ENCODE results near the gene PLA2G2D. TPM values are rescaled to one million over a fixed set of nuclear protein-coding genes. Genes with fewer than 3 reads are reported as not detected.

Gene PLA2G2D
- total and polyA plus RNA-seq, 9 of the 15 experiments (the other 6 are each of a cell fraction or from before 2014, with no cell fraction given) = not detected

GRCh38 chr1:20148571-20149500 is 29.5 kb upstream of the PLA2G2D start:
- POLR2A ChIA-PET = interaction anchor here (0.6 to 2.1 kb wide), 3 partner anchors 12 to 224 kb away, joined by 4 to 5 read pairs (median 4); no protein-coding TSS in a partner anchor
- no peaks in the 10 kb centered on the region; the same call in 1 of the 2 replicates for H4K20me1 ChIP-seq (replicated peaks; ENCODE audit: control insufficient read depth, insufficient read depth, low read length)
- WGBS (ENCODE audit: insufficient coverage, low coverage, missing lambda C conversion rate) = 11% methylated on average over 13 of the region's 13 CpGs
- peaks cover 2 to 33% of the 10 kb centered on the region in 2 experiments; a peak in 4 of 5 replicates for H3K27me3 ChIP-seq (ENCODE audit: control insufficient read depth in 2 of 2, insufficient read depth in 2 of 2, low read length in 2 of 2)
- no peak for ATAC-seq
- intact Hi-C loops (cut with micrococcal nuclease) = no loop called here
- H3K27ac ChIP-seq (ENCODE audit: extremely low read depth, low read depth, low read length) = no peak overlapping the region
- no peaks in the 10 kb centered on the region for H3K9me1 ChIP-seq (ENCODE audit: control insufficient read depth, insufficient read depth, low read length)
- in situ Hi-C loops (cut with MboI) = no loop called here
- H3K9me3 ChIP-seq (replicated peaks; ENCODE audit: control insufficient read depth, insufficient read depth, low read depth, low read length) = no peaks in the 10 kb centered on the region
- no peak overlapping the region for H3K9ac ChIP-seq (ENCODE audit: insufficient read depth in 1 of 2, low read depth in 2 of 2, low read length in 2 of 2)
- no peak for FAIRE-seq
- peaks cover 0 to 26% of the 10 kb centered on the region in 2 experiments; a peak in 3 of 5 replicates for H3K4me1 ChIP-seq (replicated peaks in 1 of 2; ENCODE audit: control insufficient read depth in 2 of 2, insufficient read depth in 2 of 2, low read length in 2 of 2)
- H2AFZ ChIP-seq (ENCODE audit: low read depth, low read length) = no peak overlapping the region
- H3K36me3 ChIP-seq (ENCODE audit: control insufficient read depth, insufficient read depth, low read length) = no peaks in the 10 kb centered on the region
- CTCF ChIA-PET (ENCODE audit: low intra/inter-chr PET ratio) = interaction anchor here (0.8 kb wide), 1 partner anchor 48 kb away, joined by 3 read pairs; no protein-coding TSS in a partner anchor
- no peak overlapping the region for H3K4me3 ChIP-seq
- H3K79me2 ChIP-seq (ENCODE audit: control insufficient read depth, insufficient read depth, low read length) = no peaks in the 10 kb centered on the region
- H3K4me2 ChIP-seq (ENCODE audit: insufficient read depth, low read length) = no peak overlapping the region
- BruUV-seq (replicated peaks) = no TSS peak
- no peak for DNase-seq (ENCODE audit: extremely low read depth in 1 of 4, low spot score in 3 of 4)
- no peak for TF ChIP-seq TCF7 (IDR thresholded peaks at IDR 0.05; ENCODE audit: borderline replicate concordance)
- no peak for TF ChIP-seq ZHX1 (conservative IDR thresholded peaks at IDR 0.05; ENCODE audit: low read length)
- TF ChIP-seq ETV5 (CRISPR knock-in tag; IDR thresholded peaks at IDR 0.05; ENCODE audit: low read depth) = no peak
- no peak for TF ChIP-seq TBP (optimal IDR thresholded peaks at IDR 0.05; ENCODE audit: low read depth, low read length)
- no peak for TF ChIP-seq STAG1 (CRISPR knock-in tag; IDR thresholded peaks at IDR 0.05; ENCODE audit: borderline replicate concordance)
- no peak for TF ChIP-seq SUPT5H (IDR thresholded peaks at IDR 0.05)
- TF ChIP-seq HLTF (IDR thresholded peaks at IDR 0.05) = no peak
- no peak for TF ChIP-seq E2F6 (IDR thresholded peaks at IDR 0.05; ENCODE audit: borderline replicate concordance in 1 of 2, extremely low read depth in 1 of 2, insufficient read depth in 1 of 2, insufficient read length in 1 of 2, low read depth in 1 of 2, low read length in 1 of 2, poor library complexity in 1 of 2, severe bottlenecking in 1 of 2)
- no peak for TF ChIP-seq GATA2 (CRISPR knock-in tag; IDR thresholded peaks at IDR 0.05)
- TF ChIP-seq KLF13 (tag; IDR thresholded peaks at IDR 0.05; ENCODE audit: borderline replicate concordance, low read depth) = no peak
- TF ChIP-seq TAF9B (IDR thresholded peaks at IDR 0.05; ENCODE audit: partially characterized antibody) = no peak
- TF ChIP-seq TRIM25 (IDR thresholded peaks at IDR 0.05; ENCODE audit: borderline replicate concordance) = no peak
- no peak for TF ChIP-seq ZNF280B (CRISPR knock-in tag; IDR thresholded peaks at IDR 0.05)
- TF ChIP-seq RBM39 (optimal IDR thresholded peaks at IDR 0.05; ENCODE audit: low read depth, low read length) = no peak
